Upper lobe of right lung (tissue), 1 donor: ENCODE data around the gene PEX19. TPM values are rescaled to one million over a fixed set of nuclear protein-coding genes. Genes with fewer than 3 reads are reported as not detected.

Source experiments
- ATAC-seq: fragments of 200-7000 bp; cut with Tn5 transposase; one replicate; pipeline ENCODE4 v1.9.1; 2020; ENCODE audit warnings: mild to moderate bottlenecking, moderate library complexity
- DNase-seq: peaks from one replicate; pipeline ENCODE4 v3.0.0-alpha.2; 2020
- H3K27ac ChIP-seq: fragments of 200-600 bp; one replicate; pipeline ENCODE4 v1.8.0; 2022
- H3K27me3 ChIP-seq: fragments of 200-600 bp; one replicate; pipeline ENCODE4 v1.8.0; 2022; ENCODE audit warnings: mild to moderate bottlenecking
- H3K36me3 ChIP-seq: fragments of 200-600 bp; one replicate; pipeline ENCODE4 v1.8.0; 2022
- H3K4me1 ChIP-seq: fragments of 200-600 bp; one replicate; pipeline ENCODE4 v1.8.0; 2022
- H3K4me3 ChIP-seq: fragments of 200-600 bp; one replicate; pipeline ENCODE4 v1.8.0; 2022; ENCODE audit warnings: mild to moderate bottlenecking
- H3K9me3 ChIP-seq: fragments of 200-600 bp; one replicate; pipeline ENCODE4 v1.8.0; 2022
- CTCF ChIP-seq: fragments of 200-600 bp; IDR thresholded peaks from one replicate; pipeline ENCODE4 v1.8.0; 2022; ENCODE audit warnings: antibody characterized with exemption
- intact Hi-C: fragments of 100-400 bp; cut with DNase I; formaldehyde crosslinking; loops from one replicate; pipeline ENCODE4 v1.11.0; 2022
- long read RNA-seq: library from polyadenylated mRNA; unstranded; transcript quantifications from one replicate; pipeline ENCODE4 v2.0.0, GENCODE V29; 2021
- total RNA-seq: library from RNA; stranded (reverse); fragmentation: NEBNext Ultra II Directional; extraction: Animal tissue kit (Norgen Biotek cat#: 25700); gene quantifications from one replicate; pipeline ENCODE4 v1.2.1, GENCODE V29; 2021
- donor health status: DM: no; HTN: yes; CAD: no; lungs with severe emphysema.

PEX19 gene
- 64.2 TPM for total RNA-seq
- long read RNA-seq, transcript PEX19-201 (8 exons, 3,661 nt) = major isoform, 56 of 88 reads
- long read RNA-seq, transcript PEX19-205 (7 exons, 3,504 nt) = minor isoform, 27 of 88 reads
- long read RNA-seq, partial matches to known transcripts = 4 of 88 reads
- long read RNA-seq, other reads (novel, unspliced or antisense) = 0 of 88 reads

GRCh38 chr1:160284782-160285344 is at the start of gene PEX19:
TSS of gene PEX19 (minus strand) at chr1:160285133. CDS start at chr1:160285124, 9 bp downstream.
- peak; percentile 100 for ATAC-seq
- peaks cover 16% of the 10 kb centered on the region for H3K4me1 ChIP-seq
- peaks cover 48% of the 10 kb centered on the region for H3K36me3 ChIP-seq
- H3K9me3 ChIP-seq = no peaks in the 10 kb centered on the region
- H3K27ac ChIP-seq = peak within 1 kb of the TSS; percentile 89
- intact Hi-C loops = no loop called here
- H3K4me3 ChIP-seq = peak within 1 kb of the TSS; percentile 82
- peak; percentile 96 for DNase-seq
- H3K27me3 ChIP-seq = no peaks in the 10 kb centered on the region
- TF ChIP-seq CTCF = no peak

GRCh38 chr1:160332516-160332915 is 47.6 kb upstream of the PEX19 start:
- Histone ChIP-seq H3K27ac (no peak overlapping the region), H3K4me3 (no peak overlapping the region), H3K4me1 (no peaks in the 10 kb centered on the region), H3K27me3 (no peaks in the 10 kb centered on the region), H3K9me3 (no peaks in the 10 kb centered on the region), H3K36me3 (peaks cover 98% of the 10 kb centered on the region)
- no peak for DNase-seq
- ATAC-seq = no peak
- TF ChIP-seq CTCF = no peak
- intact Hi-C loops = no loop called here

GRCh38 chr1:160330119-160330518 is 45.2 kb upstream of the PEX19 start:
- Histone ChIP-seq H3K4me3 (no peak overlapping the region), H3K4me1 (no peaks in the 10 kb centered on the region), H3K27me3 (no peaks in the 10 kb centered on the region), H3K9me3 (no peaks in the 10 kb centered on the region), H3K36me3 (peaks cover 100% of the 10 kb centered on the region), H3K27ac (no peak overlapping the region)
- DNase-seq (no peak), ATAC-seq (no peak)
- intact Hi-C loops = no loop called here
- TF ChIP-seq CTCF = no peak

GRCh38 chr1:160328184-160328583 is 43.3 kb upstream of the PEX19 start:
- H3K27me3 ChIP-seq = no peaks in the 10 kb centered on the region
- DNase-seq (no peak), ATAC-seq (no peak)
- intact Hi-C loops = no loop called here
- no peak overlapping the region for H3K4me3 ChIP-seq
- H3K4me1 ChIP-seq = no peaks in the 10 kb centered on the region
- no peak for TF ChIP-seq CTCF
- H3K9me3 ChIP-seq = no peaks in the 10 kb centered on the region
- H3K27ac ChIP-seq = no peak overlapping the region
- peaks cover 100% of the 10 kb centered on the region for H3K36me3 ChIP-seq

GRCh38 chr1:160326418-160326817 is 41.5 kb upstream of the PEX19 start:
- Histone ChIP-seq H3K36me3 (peaks cover 100% of the 10 kb centered on the region), H3K4me1 (no peaks in the 10 kb centered on the region), H3K4me3 (no peak overlapping the region), H3K27ac (no peak overlapping the region), H3K27me3 (no peaks in the 10 kb centered on the region), H3K9me3 (no peaks in the 10 kb centered on the region)
- DNase-seq (no peak), ATAC-seq (no peak)
- no peak for TF ChIP-seq CTCF
- intact Hi-C loops = no loop called here
